Peyer's patch (tissue), 4 donors: ENCODE measurements around the gene SLC6A3. TPM values are rescaled to one million over a fixed set of nuclear protein-coding genes. Genes with fewer than 3 reads are reported as not detected.

Experiments
- DNase-seq, 3 donors: peaks; one replicate each; pipeline ENCODE4 v3.0.0-alpha.2; 2017 to 2019
- H3K27ac ChIP-seq, 4 donors: fragments of 200-600 bp; sonication (generic); one replicate each; pipeline ENCODE4 v1.5.1; 2016 to 2019
- H3K27me3 ChIP-seq, 2 donors: fragments of 200-600 bp; sonication (generic); one replicate each; pipeline ENCODE4 v1.5.1; 2019
- H3K36me3 ChIP-seq, 3 donors: fragments of 200-600 bp; sonication (generic); one replicate each; pipeline ENCODE4 v1.5.1; 2016 to 2019
- H3K4me1 ChIP-seq, 4 donors: fragments of 200-600 bp; sonication (generic); one replicate each; pipeline ENCODE4 v1.5.1; 2016 to 2019
- H3K4me3 ChIP-seq, 4 donors: fragments of 200-600 bp; sonication (generic); 1 replicate in 3 of 4; 2 replicates in 1 of 4; pipeline ENCODE4 v1.5.1; 2016 to 2019; ENCODE audit warnings: mild to moderate bottlenecking in 1 of 4
- H3K9me3 ChIP-seq, 4 donors: fragments of 200-600 bp; sonication (generic); one replicate each; pipeline ENCODE4 v1.5.1; 2016 to 2019; ENCODE audit warnings: mild to moderate bottlenecking in 1 of 4
- CTCF ChIP-seq, 6 experiments: fragments of 450-650 bp in 4 of 6; fragments of 200-600 bp in 2 of 6; sonication (generic) in 1 of 6; IDR thresholded peaks; one replicate each; pipeline ENCODE4 v1.5.1; 2017 to 2019; ENCODE audit warnings: antibody characterized with exemption in 6 of 6, mild to moderate bottlenecking in 3 of 6, moderate library complexity in 1 of 6
- POLR2A ChIP-seq, 2 donors: fragments of 450-650 bp; IDR thresholded peaks; one replicate each; pipeline ENCODE4 v1.5.1; 2017; ENCODE audit warnings: antibody characterized with exemption in 2 of 2, mild to moderate bottlenecking in 2 of 2, moderate library complexity in 2 of 2
- total RNA-seq, 4 donors: library from RNA; depleted of rRNA; stranded (reverse); fragments of >200 nt; gene quantifications; one replicate each; pipeline ENCODE4 v1.1.0, GENCODE V29; 2016

Gene SLC6A3
- total RNA-seq, 4 donors from 2014 or later, result 0.40 to 0.70 TPM; not detected in 2

GRCh38 chr5:1348986-1349245, 96.3 kb downstream of the SLC6A3 start:
- Histone ChIP-seq H3K36me3 (no peaks in the 10 kb centered on the region), H3K27ac (no peak overlapping the region), H3K9me3 (no peaks in the 10 kb centered on the region), H3K27me3 (no peaks in the 10 kb centered on the region), H3K4me3 (no peak overlapping the region), H3K4me1 (peaks cover 0 to 12% (median 4%) of the 10 kb centered on the region in 4 donors)
- no peak for DNase-seq
- TF ChIP-seq CTCF (IDR thresholded peaks at IDR 0.05) (no peak), POLR2A (IDR thresholded peaks at IDR 0.05) (no peak)

GRCh38 chr5:1347571-1347970, 97.7 kb downstream of the SLC6A3 start:
- Histone ChIP-seq H3K4me1 (peaks cover 4 to 26% (median 7%) of the 10 kb centered on the region in 4 donors), H3K9me3 (no peaks in the 10 kb centered on the region), H3K36me3 (peaks cover 0 to 9% (median 0%) of the 10 kb centered on the region in 3 donors), H3K4me3 (no peak overlapping the region), H3K27ac (no peak overlapping the region), H3K27me3 (no peaks in the 10 kb centered on the region)
- DNase-seq, result peak in 1 of 3 donors; percentile 42
- no peak for TF ChIP-seq CTCF (IDR thresholded peaks at IDR 0.05)

- TF ChIP-seq POLR2A (IDR thresholded peaks at IDR 0.05) (no peak), CTCF (IDR thresholded peaks at IDR 0.05) (no peak)
- Histone ChIP-seq H3K9me3 (no peaks in the 10 kb centered on the region), H3K27me3 (no peaks in the 10 kb centered on the region), H3K27ac (no peak overlapping the region), H3K36me3 (peaks cover 0 to 16% (median 0%) of the 10 kb centered on the region in 3 donors), H3K4me3 (no peak overlapping the region), H3K4me1 (peaks cover 4 to 32% (median 7%) of the 10 kb centered on the region in 4 donors)
- DNase-seq, result peak in 1 of 3 donors; percentile 42
Observed at GRCh38 chr5:1346627-1347440, 98.4 kb downstream of the SLC6A3 start.

GRCh38 chr5:1345876-1346626, 99.2 kb downstream of the SLC6A3 start:
- Histone ChIP-seq H3K27me3 (no peaks in the 10 kb centered on the region), H3K27ac (peak overlapping the region in 2 of 4 donors; percentile 85 to 90), H3K4me1 (peaks cover 4 to 32% (median 7%) of the 10 kb centered on the region in 4 donors), H3K4me3 (peak overlapping the region; percentile 84 to 99 (median 90)), H3K9me3 (no peaks in the 10 kb centered on the region), H3K36me3 (peaks cover 0 to 24% (median 0%) of the 10 kb centered on the region in 3 donors)
- TF ChIP-seq CTCF (IDR thresholded peaks at IDR 0.05) (no peak), POLR2A (IDR thresholded peaks at IDR 0.05) (no peak)
- peak in 1 of 3 donors; percentile 45 for DNase-seq

- H3K4me1 ChIP-seq, result peaks cover 4 to 32% (median 7%) of the 10 kb centered on the region in 4 donors
- no peaks in the 10 kb centered on the region for H3K9me3 ChIP-seq
- H3K27me3 ChIP-seq, result no peaks in the 10 kb centered on the region
- H3K27ac ChIP-seq, result peak within 1 kb of the TSS; percentile 78 to 90 (median 85)
- peak within 1 kb of the TSS; percentile 84 to 99 (median 90) for H3K4me3 ChIP-seq
- H3K36me3 ChIP-seq, result peaks cover 0 to 32% (median 0%) of the 10 kb centered on the region in 3 donors
- DNase-seq, result peak; percentile 80 to 94 (median 93)
- TF ChIP-seq CTCF (IDR thresholded peaks at IDR 0.05) (peak in 4 of 6 experiments; percentile 18 to 43 (median 36)), POLR2A (IDR thresholded peaks at IDR 0.05) (peak; percentile 77 to 85)
Observed at GRCh38 chr5:1344975-1345838, 100.0 kb downstream of the SLC6A3 start, which contains the start of gene CLPTM1L. Gene CLPTM1L, minus strand, starts transcription at chr5:1345099. Its CDS starts 258 bp downstream, at chr5:1344841.
